ENCODE results near the gene DYNC1I1.

- TF ChIP-seq CTCF (IDR thresholded peaks at IDR 0.05) (no peak), EZH2phosphoT487 (IDR thresholded peaks at IDR 0.05) (no peak), EZH2 (IDR thresholded peaks at IDR 0.05) (no peak)
Measured at GRCh38 chr7:96114190-96114589, 341.8 kb downstream of the DYNC1I1 start.
